ENCODE results near the gene EOLA2. TPM values are rescaled to one million over a fixed set of nuclear protein-coding genes. Genes with fewer than 3 reads are reported as not detected.
A peak's percentile ranks its signal among the peaks of the same experiment; 100 is the strongest.

The EOLA2 gene
- polyA plus RNA-seq, 2 of the 4 experiments (the other 2 are of a cell fraction): 34.5 to 60.9 TPM

- WGBS (ENCODE audit: missing lambda C conversion rate): 7% methylated on average over 1 of the region's 1 CpG
- Histone ChIP-seq H3K9me3 (no peaks in the 10 kb centered on the region), H3K27ac (no peak overlapping the region), H3K4me3 (no peak overlapping the region), H3K4me2 (no peak overlapping the region), H3K4me1 (no peaks in the 10 kb centered on the region)
- CTCF ChIA-PET: interaction anchor here (0.6 to 3.0 kb wide), 15 partner anchors 10 to 768 kb away, joined by 3 to 13 read pairs (median 4); partner anchors contain the start of gene MAMLD1
- DNase-seq (ENCODE audit: low read depth in 1 of 2, low spot score in 1 of 2) (peak; percentile 40 to 55), ATAC-seq (peak; percentile 63 to 82; a peak in 4 of 6 replicates), FAIRE-seq (no peak)
- TF ChIP-seq, protein P1, sequence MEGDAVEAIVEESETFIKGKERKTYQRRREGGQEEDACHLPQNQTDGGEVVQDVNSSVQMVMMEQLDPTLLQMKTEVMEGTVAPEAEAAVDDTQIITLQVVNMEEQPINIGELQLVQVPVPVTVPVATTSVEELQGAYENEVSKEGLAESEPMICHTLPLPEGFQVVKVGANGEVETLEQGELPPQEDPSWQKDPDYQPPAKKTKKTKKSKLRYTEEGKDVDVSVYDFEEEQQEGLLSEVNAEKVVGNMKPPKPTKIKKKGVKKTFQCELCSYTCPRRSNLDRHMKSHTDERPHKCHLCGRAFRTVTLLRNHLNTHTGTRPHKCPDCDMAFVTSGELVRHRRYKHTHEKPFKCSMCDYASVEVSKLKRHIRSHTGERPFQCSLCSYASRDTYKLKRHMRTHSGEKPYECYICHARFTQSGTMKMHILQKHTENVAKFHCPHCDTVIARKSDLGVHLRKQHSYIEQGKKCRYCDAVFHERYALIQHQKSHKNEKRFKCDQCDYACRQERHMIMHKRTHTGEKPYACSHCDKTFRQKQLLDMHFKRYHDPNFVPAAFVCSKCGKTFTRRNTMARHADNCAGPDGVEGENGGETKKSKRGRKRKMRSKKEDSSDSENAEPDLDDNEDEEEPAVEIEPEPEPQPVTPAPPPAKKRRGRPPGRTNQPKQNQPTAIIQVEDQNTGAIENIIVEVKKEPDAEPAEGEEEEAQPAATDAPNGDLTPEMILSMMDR (IDR thresholded peaks at IDR 0.05): peak; percentile 61
- TF ChIP-seq HDAC2 (IDR thresholded peaks at IDR 0.05): no peak
- no peak for TF ChIP-seq ZFP36 (IDR thresholded peaks at IDR 0.05; ENCODE audit: borderline replicate concordance, partially characterized antibody)
- no peak for TF ChIP-seq TFCP2L1 (CRISPR knock-in tag; IDR thresholded peaks at IDR 0.05)
- TF ChIP-seq SMC3 (IDR thresholded peaks at IDR 0.05): peak; percentile 55
- no peak for TF ChIP-seq MYC (IDR thresholded peaks at IDR 0.05; ENCODE audit: borderline replicate concordance, low read length)
- no peak for TF ChIP-seq BHLHE40 (IDR thresholded peaks at IDR 0.05; ENCODE audit: low read depth, low read length)
- TF ChIP-seq HOXA7 (CRISPR knock-in tag; IDR thresholded peaks at IDR 0.05): no peak
- no peak for TF ChIP-seq HEYL (CRISPR knock-in tag; IDR thresholded peaks at IDR 0.05)
- no peak for TF ChIP-seq CHD2 (IDR thresholded peaks at IDR 0.05; ENCODE audit: low read length, partially characterized antibody)
- TF ChIP-seq JUNB (IDR thresholded peaks at IDR 0.05): no peak
- no peak for TF ChIP-seq ZC3H11A (IDR thresholded peaks at IDR 0.05)
- no peak for TF ChIP-seq MAFK (IDR thresholded peaks at IDR 0.05; ENCODE audit: partially characterized antibody)
- TF ChIP-seq ATOH8 (CRISPR knock-in tag; IDR thresholded peaks at IDR 0.05; ENCODE audit: low read depth): no peak
- TF ChIP-seq RAD21 (conservative IDR thresholded peaks at IDR 0.05 in 1 of 2, IDR thresholded peaks at IDR 0.05 in 1 of 2): peak; percentile 54 to 64
- POLR2A ChIA-PET: interaction anchor here (0.5 to 1.6 kb wide), 2 partner anchors 10 to 768 kb away, joined by 4 read pairs; no protein-coding TSS in a partner anchor
These were observed 12.4 kb upstream of the EOLA2 start for GRCh38 chrX:149950681-149951080.

DNA sequence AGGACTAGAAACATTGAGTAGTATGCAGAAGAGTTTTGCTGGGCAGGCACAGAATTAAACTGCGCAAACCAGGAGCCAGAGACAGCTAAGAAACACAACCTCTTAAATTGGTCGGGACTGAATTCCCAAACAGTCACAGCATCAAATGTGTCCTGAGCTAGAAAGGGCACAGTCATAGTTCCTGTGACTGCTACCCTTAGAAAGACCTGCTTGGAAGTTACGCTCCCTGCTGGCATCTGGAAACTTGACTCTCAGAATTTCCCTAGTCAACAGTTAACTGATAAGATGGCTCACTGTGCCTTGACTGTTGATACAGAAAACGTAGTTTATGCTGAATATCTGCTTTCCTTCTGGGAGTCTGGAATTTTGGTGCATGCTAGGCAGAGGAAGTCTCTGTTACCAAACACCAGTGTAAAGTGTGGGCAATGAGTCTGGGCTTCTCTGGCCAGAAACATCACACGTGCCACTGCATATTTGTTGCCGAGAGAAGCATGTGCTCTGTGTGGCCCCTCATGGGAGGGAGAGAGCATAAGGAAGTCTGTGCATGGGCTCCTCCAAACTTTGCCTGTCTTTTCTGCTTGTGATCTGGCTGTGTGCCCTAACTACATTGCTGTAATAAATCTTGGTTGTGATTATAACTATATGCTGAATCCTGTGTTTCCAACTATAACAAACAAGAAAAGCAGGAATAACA, 11.6 kb upstream of the EOLA2 start:
- Histone ChIP-seq H3K4me1 (no peaks in the 10 kb centered on the region), H3K27ac (no peak overlapping the region), H3K9me3 (no peaks in the 10 kb centered on the region), H3K4me3 (no peak overlapping the region), H3K4me2 (no peak overlapping the region)
- ChIA-PET POLR2A (interaction anchor here (1.6 kb wide), 1 partner anchor 10 kb away, joined by 4 read pairs; no protein-coding TSS in a partner anchor), CTCF (interaction anchor here (0.6 to 3.0 kb wide), 17 partner anchors 9 to 784 kb away, joined by 3 to 13 read pairs (median 3); partner anchors contain the start of gene MAMLD1)
- WGBS (ENCODE audit: missing lambda C conversion rate): 78% methylated on average over 6 of the region's 6 CpGs
- ATAC-seq (no peak), DNase-seq (ENCODE audit: low read depth in 1 of 2, low spot score in 1 of 2) (no peak), FAIRE-seq (peak; percentile 86)
- TF ChIP-seq ELK1 (IDR thresholded peaks at IDR 0.05; ENCODE audit: low read depth, low read length) (no peak), NR3C1 (IDR thresholded peaks at IDR 0.05) (no peak), PHF8 (IDR thresholded peaks at IDR 0.05; ENCODE audit: borderline replicate concordance, low read depth) (no peak), POLR2AphosphoS2 (conservative IDR thresholded peaks at IDR 0.05; ENCODE audit: low read length) (no peak), HOXB13 (CRISPR knock-in tag; IDR thresholded peaks at IDR 0.05; ENCODE audit: low read depth) (no peak), ZSCAN20 (CRISPR knock-in tag; IDR thresholded peaks at IDR 0.05) (no peak), KDM1A (IDR thresholded peaks at IDR 0.05; ENCODE audit: low read depth) (no peak), USF2 (IDR thresholded peaks at IDR 0.05) (no peak), CBX2 (IDR thresholded peaks at IDR 0.05; ENCODE audit: borderline replicate concordance, low read depth) (no peak), PBX3 (IDR thresholded peaks at IDR 0.05) (no peak), EHF (CRISPR knock-in tag; IDR thresholded peaks at IDR 0.05) (no peak), ZNF302 (CRISPR knock-in tag; IDR thresholded peaks at IDR 0.05) (no peak)
- TF ChIP-seq, protein P2, sequence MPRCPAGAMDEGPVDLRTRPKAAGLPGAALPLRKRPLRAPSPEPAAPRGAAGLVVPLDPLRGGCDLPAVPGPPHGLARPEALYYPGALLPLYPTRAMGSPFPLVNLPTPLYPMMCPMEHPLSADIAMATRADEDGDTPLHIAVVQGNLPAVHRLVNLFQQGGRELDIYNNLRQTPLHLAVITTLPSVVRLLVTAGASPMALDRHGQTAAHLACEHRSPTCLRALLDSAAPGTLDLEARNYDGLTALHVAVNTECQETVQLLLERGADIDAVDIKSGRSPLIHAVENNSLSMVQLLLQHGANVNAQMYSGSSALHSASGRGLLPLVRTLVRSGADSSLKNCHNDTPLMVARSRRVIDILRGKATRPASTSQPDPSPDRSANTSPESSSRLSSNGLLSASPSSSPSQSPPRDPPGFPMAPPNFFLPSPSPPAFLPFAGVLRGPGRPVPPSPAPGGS (IDR thresholded peaks at IDR 0.05): no peak
- TF ChIP-seq, protein P3, sequence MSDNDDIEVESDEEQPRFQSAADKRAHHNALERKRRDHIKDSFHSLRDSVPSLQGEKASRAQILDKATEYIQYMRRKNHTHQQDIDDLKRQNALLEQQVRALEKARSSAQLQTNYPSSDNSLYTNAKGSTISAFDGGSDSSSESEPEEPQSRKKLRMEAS (IDR thresholded peaks at IDR 0.05): no peak
